Activated T-cell treated with anti-CD3 and anti-CD28 coated beads, Interleukin-2, amount 50 U/mL, for 72 hours (primary cell): ENCODE results near the gene FAM171A2. TPM values are rescaled to one million over a fixed set of nuclear protein-coding genes. Genes with fewer than 3 reads are reported as not detected.
"Not testable (repeated sequence)": the region's sequence is repeated elsewhere in the genome, so short reads cannot be mapped to it uniquely, and the experiment has no call there.

Source experiments
- ATAC-seq, 2 donors: fragments of 150-1000 bp; cut with Tn5 transposase; replicated peaks in 1 of 2; 2 replicates each; pipeline ENCODE4 v1.10.0; 2021; ENCODE audit warnings: moderate library complexity in 2 of 2, mild to moderate bottlenecking in 1 of 2
- DNase-seq, 2 donors: peaks; one replicate each; pipeline ENCODE4 v3.0.0; 2021 to 2022; ENCODE audit warnings: mixed read lengths in 1 of 2
- H3K27ac Mint-ChIP-seq: one replicate; pipeline ENCODE4 v1.8.0; 2022; ENCODE audit warnings: mild to moderate bottlenecking, moderate library complexity, mixed read lengths
- H3K27me3 Mint-ChIP-seq: one replicate; pipeline ENCODE4 v1.8.0; 2022; ENCODE audit warnings: low read depth, mixed read lengths
- H3K36me3 Mint-ChIP-seq, 2 donors: one replicate each; pipeline ENCODE4 v1.8.0; 2022; ENCODE audit warnings: mixed read lengths in 2 of 2, mild to moderate bottlenecking in 1 of 2; ENCODE audit not compliant: insufficient read depth in 2 of 2
- H3K4me1 Mint-ChIP-seq: one replicate; pipeline ENCODE4 v1.8.0; 2022; ENCODE audit warnings: low read depth, mixed read lengths
- H3K4me3 Mint-ChIP-seq, 2 donors: one replicate each; pipeline ENCODE4 v1.8.0; 2022; ENCODE audit warnings: mild to moderate bottlenecking in 2 of 2, mixed read lengths in 2 of 2, moderate library complexity in 2 of 2
- H3K9me3 Mint-ChIP-seq, 2 donors: one replicate each; pipeline ENCODE4 v1.8.0; 2022; ENCODE audit warnings: mixed read lengths in 2 of 2
- total RNA-seq, 2 donors: library from RNA; stranded (reverse); gene quantifications; one replicate each; pipeline ENCODE4 v1.2.3, GENCODE V29; 2022

FAM171A2 gene
- total RNA-seq, 2 donors from 2014 or later: 0.14 to 0.41 TPM

- H3K36me3 Mint-ChIP-seq: peaks cover 0 to 3% of the 10 kb centered on the region in 2 donors
- no peaks in the 10 kb centered on the region for H3K9me3 Mint-ChIP-seq
- no peaks in the 10 kb centered on the region for H3K27me3 Mint-ChIP-seq
- peaks cover 8% of the 10 kb centered on the region for H3K4me1 Mint-ChIP-seq
- peak overlapping the region; percentile 39 to 64 for H3K4me3 Mint-ChIP-seq
- H3K27ac Mint-ChIP-seq: no peak overlapping the region
- ATAC-seq: no peak
- DNase-seq: no peak
Measured at GRCh38 chr17:44352828-44353671, 10.6 kb downstream of the FAM171A2 start.

- Mint-ChIP-seq H3K4me1 (peaks cover 8% of the 10 kb centered on the region), H3K36me3 (peaks cover 0 to 3% of the 10 kb centered on the region in 2 donors), H3K27ac (no peak overlapping the region), H3K9me3 (no peaks in the 10 kb centered on the region), H3K4me3 (peak overlapping the region in 1 of 2 donors; percentile 64), H3K27me3 (no peaks in the 10 kb centered on the region)
- DNase-seq: no peak
- ATAC-seq: no peak
Measured at GRCh38 chr17:44351961-44352827, 11.5 kb downstream of the FAM171A2 start.

GRCh38 chr17:44351464-44351863, 12.2 kb downstream of the FAM171A2 start:
- no peaks in the 10 kb centered on the region for H3K9me3 Mint-ChIP-seq
- H3K4me1 Mint-ChIP-seq: peaks cover 8% of the 10 kb centered on the region
- H3K27ac Mint-ChIP-seq: no peak overlapping the region
- ATAC-seq (no peak), DNase-seq (no peak)
- no peak overlapping the region for H3K4me3 Mint-ChIP-seq
- peaks cover 0 to 3% of the 10 kb centered on the region in 2 donors for H3K36me3 Mint-ChIP-seq
- no peaks in the 10 kb centered on the region for H3K27me3 Mint-ChIP-seq

GRCh38 chr17:44350733-44351226, 12.9 kb downstream of the FAM171A2 start:
- Mint-ChIP-seq H3K4me3 (no peak overlapping the region), H3K36me3 (peaks cover 0 to 3% of the 10 kb centered on the region in 2 donors), H3K27me3 (no peaks in the 10 kb centered on the region), H3K4me1 (peaks cover 14% of the 10 kb centered on the region), H3K9me3 (no peaks in the 10 kb centered on the region), H3K27ac (no peak overlapping the region)
- ATAC-seq (peak; percentile 69 to 72), DNase-seq (peak; percentile 78 to 82)

- H3K9me3 Mint-ChIP-seq: no peaks in the 10 kb centered on the region
- H3K4me3 Mint-ChIP-seq: no peak overlapping the region
- H3K4me1 Mint-ChIP-seq: peaks cover 23% of the 10 kb centered on the region
- no peaks in the 10 kb centered on the region for H3K27me3 Mint-ChIP-seq
- DNase-seq (no peak), ATAC-seq (no peak)
- H3K36me3 Mint-ChIP-seq: peaks cover 0 to 3% of the 10 kb centered on the region in 2 donors
- no peak overlapping the region for H3K27ac Mint-ChIP-seq
Measured at GRCh38 chr17:44349553-44350070, 14.0 kb downstream of the FAM171A2 start.

GRCh38 chr17:44348988-44349364, 14.7 kb downstream of the FAM171A2 start:
- no peak overlapping the region for H3K4me3 Mint-ChIP-seq
- DNase-seq (no peak), ATAC-seq (no peak)
- no peak overlapping the region for H3K27ac Mint-ChIP-seq
- no peaks in the 10 kb centered on the region for H3K27me3 Mint-ChIP-seq
- H3K36me3 Mint-ChIP-seq: peaks cover 0 to 3% of the 10 kb centered on the region in 2 donors
- peaks cover 29% of the 10 kb centered on the region for H3K4me1 Mint-ChIP-seq
- H3K9me3 Mint-ChIP-seq: no peaks in the 10 kb centered on the region

GRCh38 chr17:44348234-44348987, 15.2 kb downstream of the FAM171A2 start:
- Mint-ChIP-seq H3K9me3 (no peaks in the 10 kb centered on the region), H3K27ac (no peak overlapping the region), H3K36me3 (peaks cover 0 to 3% of the 10 kb centered on the region in 2 donors), H3K4me3 (no peak overlapping the region), H3K4me1 (peaks cover 30% of the 10 kb centered on the region), H3K27me3 (no peaks in the 10 kb centered on the region)
- DNase-seq: no peak
- ATAC-seq: no peak

- not testable (repeated sequence) for ATAC-seq, H3K9me3 Mint-ChIP-seq
Measured at GRCh38 chr17:44347206-44348055, 16.2 kb downstream of the FAM171A2 start.

GRCh38 chr17:44346064-44346844, 17.4 kb downstream of the FAM171A2 start:
- H3K9me3 Mint-ChIP-seq: no peaks in the 10 kb centered on the region
- DNase-seq: no peak
- no peaks in the 10 kb centered on the region for H3K36me3 Mint-ChIP-seq
- peaks cover 30% of the 10 kb centered on the region for H3K4me1 Mint-ChIP-seq
- no peaks in the 10 kb centered on the region for H3K27me3 Mint-ChIP-seq
- peak overlapping the region; percentile 83 to 96 for H3K4me3 Mint-ChIP-seq
- no peak overlapping the region for H3K27ac Mint-ChIP-seq
- ATAC-seq: no peak

More at GRCh38 chr17:44347206-44348055, 16.2 kb downstream of the FAM171A2 start:
- not testable (repeated sequence) for H3K27ac Mint-ChIP-seq, H3K27me3 Mint-ChIP-seq, H3K4me3 Mint-ChIP-seq, DNase-seq, H3K36me3 Mint-ChIP-seq
- H3K4me1 Mint-ChIP-seq: peaks cover 30% of the 10 kb centered on the region

GRCh38 chr17:44345454-44346026, 18.1 kb downstream of the FAM171A2 start:
- DNase-seq (peak; percentile 47 to 60), ATAC-seq (peak; percentile 34 to 36)
- H3K27ac Mint-ChIP-seq: peak overlapping the region; percentile 47
- H3K36me3 Mint-ChIP-seq: no peaks in the 10 kb centered on the region
- no peaks in the 10 kb centered on the region for H3K9me3 Mint-ChIP-seq
- no peaks in the 10 kb centered on the region for H3K27me3 Mint-ChIP-seq
- peaks cover 30% of the 10 kb centered on the region for H3K4me1 Mint-ChIP-seq
- peak overlapping the region; percentile 83 to 96 for H3K4me3 Mint-ChIP-seq

GRCh38 chr17:44344939-44345453, 18.7 kb downstream of the FAM171A2 start, which contains the start of gene GRN:
GRN (plus strand) TSS chr17:44345302; CDS start chr17:44349165, 3,863 bp downstream.
- Mint-ChIP-seq H3K4me3 (peak within 1 kb of the TSS; percentile 83 to 96), H3K9me3 (no peaks in the 10 kb centered on the region), H3K27me3 (no peaks in the 10 kb centered on the region), H3K36me3 (no peaks in the 10 kb centered on the region), H3K4me1 (peaks cover 30% of the 10 kb centered on the region), H3K27ac (peak within 1 kb of the TSS; percentile 47)
- DNase-seq (peak; percentile 87 to 90), ATAC-seq (peak; percentile 98 to 99)
